GM21737 (cell line): ENCODE data around the gene EAPP.
"Not testable (repeated sequence)": the region's sequence is repeated elsewhere in the genome, so short reads cannot be mapped to it uniquely, and the experiment has no call there.

ENCODE experiments used
- ATAC-seq: cut with Tn5 transposase; IDR thresholded peaks from one replicate; pipeline ENCODE4 v1.9.1; 2021; ENCODE audit warnings: mild to moderate bottlenecking, moderate library complexity; ENCODE audit not compliant: unreplicated experiment

Gene EAPP

DNA sequence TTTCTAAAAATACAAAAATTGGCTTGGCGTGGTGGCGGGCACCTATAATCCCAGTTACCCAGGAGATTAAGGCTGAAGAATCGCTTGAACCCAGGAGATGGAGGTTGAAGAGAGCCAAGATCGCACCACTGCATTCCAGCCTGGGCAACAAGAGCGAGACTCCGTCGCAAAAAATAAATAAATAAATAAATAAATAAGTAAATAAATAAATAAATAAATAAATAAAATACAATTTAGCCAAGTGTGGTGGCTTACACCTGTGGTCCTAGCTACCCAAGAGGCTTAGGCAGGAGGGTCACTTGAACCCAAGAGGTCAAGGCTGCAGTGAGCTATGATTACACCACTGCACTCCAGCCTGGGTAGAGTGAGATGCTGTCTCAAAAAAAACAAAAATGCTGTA, 51.0 kb downstream of the EAPP start:
- no peak for ATAC-seq

DNA sequence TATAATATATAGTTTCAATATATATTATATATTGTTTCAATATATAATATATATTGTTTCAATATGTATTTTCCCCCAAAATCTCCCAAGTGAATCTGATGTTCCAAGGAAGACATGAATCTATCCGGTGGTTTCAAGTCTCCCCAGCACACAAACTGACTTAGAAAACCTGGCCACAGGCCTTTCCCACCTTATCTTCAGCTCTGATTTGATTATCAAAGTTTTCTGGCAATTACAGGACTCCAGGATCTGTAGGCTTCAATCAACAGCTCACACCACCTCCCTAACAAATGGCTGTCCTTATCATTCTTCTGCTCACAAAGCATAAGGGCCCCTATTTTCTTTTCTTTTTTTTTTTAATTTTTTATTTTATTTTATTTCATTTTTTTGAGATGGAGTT, 54.8 kb downstream of the EAPP start:
- ATAC-seq: no peak

DNA sequence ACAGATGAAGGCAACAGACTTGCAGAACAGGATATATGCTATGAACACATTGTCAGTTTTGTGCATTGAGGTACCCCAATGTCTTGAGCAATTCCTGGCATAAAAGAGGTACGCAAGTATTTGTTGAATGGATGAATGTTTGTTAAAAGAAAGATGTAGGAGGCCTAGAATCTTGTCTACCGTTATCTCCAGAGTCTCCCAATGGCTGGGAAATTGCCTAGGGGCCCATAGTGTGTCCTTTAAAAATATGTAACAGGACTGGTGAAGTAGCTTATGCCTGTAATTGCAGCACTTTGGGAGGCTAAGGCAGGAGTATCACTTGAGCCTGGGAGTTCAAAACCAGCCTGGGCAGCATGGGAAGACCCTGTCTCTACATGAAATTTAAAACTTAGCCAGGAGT, 57.0 kb downstream of the EAPP start:
- ATAC-seq: no peak

DNA sequence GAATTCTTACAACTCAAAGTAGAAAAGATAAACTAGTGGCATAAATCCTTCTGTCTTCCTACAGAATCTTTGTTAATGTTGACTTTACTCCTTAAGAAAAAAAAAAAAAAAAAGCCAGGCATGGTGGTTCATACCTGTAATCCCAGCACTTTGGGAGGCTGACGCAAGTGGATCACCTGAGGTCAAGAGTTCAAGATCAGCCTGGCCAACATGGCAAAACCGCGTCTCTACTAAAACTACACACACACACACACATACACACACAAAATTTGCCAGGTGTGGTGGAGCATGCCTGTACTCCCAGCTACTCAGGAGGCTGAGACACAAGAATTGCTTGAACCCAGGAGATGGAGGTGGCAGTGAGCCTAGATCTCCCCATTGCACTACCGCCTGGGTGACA, 59.8 kb downstream of the EAPP start:
- ATAC-seq: no peak

DNA sequence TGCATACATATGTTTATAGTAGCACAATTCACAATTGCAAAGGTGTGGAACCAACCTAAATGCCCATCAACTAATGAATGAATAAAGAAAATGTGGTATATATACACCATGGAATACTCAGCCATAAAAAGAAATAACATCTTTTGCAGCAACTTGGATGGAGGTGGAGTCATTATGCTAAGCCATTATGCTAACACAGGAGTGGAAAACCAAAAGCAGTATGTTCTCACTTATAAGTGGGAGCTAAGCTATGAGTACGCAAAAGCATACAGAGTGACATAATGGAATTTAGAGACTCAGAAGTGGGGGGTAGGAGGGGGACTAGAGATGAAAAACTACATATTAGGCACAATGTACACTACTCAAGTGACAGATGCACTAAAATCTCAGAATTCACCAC, 61.2 kb downstream of the EAPP start:
- no peak for ATAC-seq

DNA sequence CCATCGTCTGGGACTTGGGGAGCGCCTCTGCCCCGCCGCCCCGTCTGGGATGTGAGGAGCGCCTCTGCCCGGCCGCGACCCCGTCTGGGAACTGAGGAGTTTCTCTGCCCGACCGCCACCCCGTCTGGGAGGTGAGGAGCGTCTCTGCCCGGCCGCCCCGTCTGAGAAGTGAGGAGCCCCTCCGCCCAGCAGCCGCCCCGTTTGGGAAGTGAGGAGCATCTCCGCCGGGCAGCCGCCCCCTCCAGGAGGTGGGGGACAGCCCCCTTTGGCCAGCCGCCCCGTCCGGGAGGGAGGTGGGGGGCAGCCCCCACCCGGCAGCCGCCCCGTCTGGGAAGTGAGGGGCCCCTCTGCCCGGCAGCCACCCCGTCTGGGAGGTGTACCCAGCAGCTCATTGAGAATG, 63.5 kb downstream of the EAPP start:
- not testable (repeated sequence) for ATAC-seq

DNA sequence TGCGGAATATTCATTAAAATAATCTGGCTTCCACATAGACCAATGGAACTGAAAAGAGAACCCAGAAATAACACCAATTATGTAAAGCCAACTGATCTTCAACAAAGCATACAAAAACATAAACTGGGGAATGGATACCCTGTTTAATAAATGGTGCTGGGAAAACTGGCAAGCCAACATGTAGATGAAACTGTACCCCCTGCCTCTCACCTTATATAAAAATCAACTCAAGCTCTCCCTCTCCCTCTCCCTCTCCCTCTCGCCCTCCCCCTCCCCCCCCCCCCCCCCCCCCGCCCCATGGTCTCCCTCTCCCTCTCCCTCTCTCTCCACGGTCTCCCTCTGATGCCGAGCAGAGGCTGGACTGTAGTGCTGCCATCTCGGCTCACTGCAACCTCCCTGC, 64.3 kb downstream of the EAPP start:
- no peak for ATAC-seq

DNA sequence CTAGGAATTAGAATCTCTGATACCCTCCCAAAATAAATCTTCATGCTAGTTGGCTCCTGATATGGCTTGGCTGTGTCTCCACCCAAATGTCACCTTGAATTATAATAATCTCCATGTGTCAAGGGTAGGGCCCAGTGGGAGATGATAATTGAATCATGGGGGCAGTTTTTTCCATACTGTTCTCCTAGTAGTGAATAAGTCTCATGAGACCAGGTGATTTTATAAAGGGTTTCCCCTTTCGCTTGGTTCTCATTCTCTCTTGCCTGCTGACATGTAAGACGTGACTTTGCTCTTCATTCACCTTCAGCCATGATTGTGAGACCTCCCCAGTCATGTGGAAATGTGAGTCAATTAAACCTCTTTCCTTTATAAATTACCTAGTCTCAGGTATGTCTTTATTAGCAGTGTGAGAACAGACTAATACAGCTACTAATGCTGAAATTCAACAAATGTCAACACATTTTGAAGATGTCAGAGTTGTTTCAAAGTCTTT, 65.3 kb downstream of the EAPP start:
- no peak for ATAC-seq

DNA sequence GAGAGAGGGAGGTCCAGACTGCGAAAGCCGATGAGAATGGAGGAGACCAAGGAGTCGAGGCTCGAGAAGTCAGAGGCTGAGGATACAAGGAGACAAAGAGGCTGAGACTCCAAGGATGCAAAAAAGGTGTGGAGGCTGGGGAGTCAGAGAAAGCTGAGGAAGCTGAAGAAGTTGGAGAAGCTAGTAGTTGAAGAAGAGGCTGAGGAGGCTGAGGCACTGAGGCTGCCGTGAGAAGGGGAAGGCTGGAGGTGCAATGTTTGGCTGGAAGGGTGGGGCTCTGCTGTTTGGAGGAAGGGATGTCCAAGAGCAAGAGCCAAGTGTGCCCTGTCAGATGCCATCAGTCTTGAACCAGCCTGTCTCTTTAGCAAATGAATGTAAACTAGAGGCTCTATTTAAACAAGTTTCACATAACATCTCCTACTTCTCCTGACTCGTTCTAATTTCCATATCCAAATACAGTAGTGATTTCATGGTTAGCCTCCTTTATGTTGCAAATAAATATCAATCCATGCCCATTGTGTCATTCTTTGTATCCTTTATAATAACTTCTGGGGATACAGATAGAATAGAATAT, 66.7 kb downstream of the EAPP start:
- no peak for ATAC-seq

DNA sequence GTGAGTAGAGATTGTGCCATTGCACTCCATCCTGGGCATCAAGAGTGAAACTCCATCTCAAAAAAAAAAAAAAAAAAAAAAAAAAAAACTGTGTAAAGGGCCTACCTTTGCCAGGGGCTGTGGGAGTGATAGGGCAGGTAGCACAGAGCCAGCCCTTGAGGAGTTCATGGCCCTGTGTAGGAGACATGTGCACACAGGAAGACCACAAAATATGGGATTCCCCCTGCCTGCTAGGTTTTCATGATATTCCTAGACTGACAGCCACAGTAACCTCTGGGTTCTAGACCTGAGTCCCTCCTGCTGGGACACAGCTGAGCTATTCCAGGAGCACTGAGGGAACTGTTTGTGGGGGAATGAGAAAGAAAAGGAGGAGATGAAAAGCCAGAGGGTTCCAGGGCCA, 69.2 kb downstream of the EAPP start:
- ATAC-seq: no peak

DNA sequence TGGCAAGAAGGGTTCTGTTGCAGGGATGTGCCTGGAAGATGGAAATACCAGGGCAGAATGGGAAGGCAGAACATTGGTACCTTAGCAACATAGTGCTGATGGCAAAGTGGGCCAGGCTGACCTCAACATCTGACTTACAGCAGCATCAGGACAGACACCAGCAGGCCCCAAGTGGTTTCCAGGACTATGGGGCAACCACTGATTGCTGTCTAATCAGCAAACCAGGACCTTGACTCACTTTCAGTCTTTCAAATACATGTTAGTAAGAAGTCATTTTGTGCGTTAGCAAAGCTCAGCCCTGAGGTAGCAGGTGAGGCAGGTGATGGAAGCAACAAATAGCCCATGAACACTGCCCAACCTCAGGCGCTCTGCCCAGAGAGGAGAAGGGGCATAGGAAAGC, 72.8 kb downstream of the EAPP start:
- ATAC-seq: no peak
